GM12878 (cell line): Measurements from ENCODE around the gene NFKBIE. TPM values are rescaled to one million over a fixed set of nuclear protein-coding genes. Genes with fewer than 3 reads are reported as not detected.

Source experiments
- ATAC-seq: fragments of 200-7000 bp; cut with Tn5 transposase; 3 replicates; pipeline ENCODE4 v1.9.1; 2020; ENCODE audit warnings: mild to moderate bottlenecking, moderate library complexity
- BruUV-seq: library from RNA; stranded (reverse); fragments of 400-500 nt; replicated peaks from 2 replicates; lab custom pipeline; 2021; lab: Mats Ljungman, UMichigan
- CTCF ChIA-PET: fragments of 300-600 bp; sonication (Branson Sonifier 250); formaldehyde crosslinking; extraction: SDS; loops from one replicate; lab custom pipeline; 2021; ENCODE audit warnings: inconsistent platforms; lab: Yijun Ruan, JAX
- POLR2A ChIA-PET: fragments of 350-600 bp; formaldehyde crosslinking; extraction: SDS; loops from one replicate; lab custom pipeline; 2021; ENCODE audit warnings: inconsistent platforms; lab: Charles Lee
- RAD21 ChIA-PET: fragments of 300-600 bp; sonication (Branson Sonifier 250); formaldehyde crosslinking; loops from one replicate; lab custom pipeline; 2023; ENCODE audit warnings: antibody characterized with exemption; ENCODE audit not compliant: unreplicated experiment; lab: Charles Lee
- SMC1A ChIA-PET: fragments of 300-600 bp; sonication (Branson Sonifier 250); formaldehyde crosslinking; loops from one replicate; lab custom pipeline; 2023; ENCODE audit not compliant: unreplicated experiment, uncharacterized antibody; lab: Charles Lee
- DNase-seq: peaks from one replicate; pipeline ENCODE4 v3.0.0-alpha.2; 2011; ENCODE audit warnings: low read depth, low spot score
- FAIRE-seq: peaks from 3 replicates; lab custom pipeline; 2011; peaks lifted over from hg19 to GRCh38; lab: Jason Lieb, UNC
- H2AFZ ChIP-seq: 2 replicates; pipeline ENCODE4 v1.6.0; 2011; ENCODE audit warnings: low read depth, low read length, control low read depth; ENCODE audit not compliant: control insufficient read depth
- H3K27ac ChIP-seq: 2 replicates; pipeline ENCODE4 v1.5.1; 2011; ENCODE audit warnings: control low read depth; ENCODE audit not compliant: control insufficient read depth, insufficient read depth
- H3K27me3 ChIP-seq, 2 experiments: replicated peaks in 1 of 2; 2 replicates each; pipeline versions ENCODE4 v1.6.0 to v1.6.1; 2011; ENCODE audit warnings: low read length in 1 of 2; ENCODE audit not compliant: control insufficient read depth in 2 of 2, insufficient read depth in 2 of 2
- H3K36me3 ChIP-seq, 2 experiments: 2 replicates each; pipeline ENCODE4 v1.5.1; 2011; ENCODE audit warnings: low read length in 1 of 2; ENCODE audit not compliant: control insufficient read depth in 2 of 2, insufficient read depth in 2 of 2
- H3K4me1 ChIP-seq: 2 replicates; pipeline ENCODE4 v1.6.1; 2011; ENCODE audit warnings: mild to moderate bottlenecking, low read length, moderate library complexity, mixed read lengths; ENCODE audit not compliant: control insufficient read depth, insufficient read depth
- H3K4me2 ChIP-seq: 2 replicates; pipeline ENCODE4 v1.6.0; 2011; ENCODE audit warnings: control low read depth; ENCODE audit not compliant: control insufficient read depth, insufficient read depth
- H3K4me3 ChIP-seq: fragments of 200-600 bp; sonication (generic); 2 replicates; pipeline ENCODE4 v1.5.1; 2016
- H3K79me2 ChIP-seq: 2 replicates; pipeline ENCODE4 v1.6.0; 2011; ENCODE audit warnings: low read length; ENCODE audit not compliant: control insufficient read depth, insufficient read depth
- H3K9ac ChIP-seq: 2 replicates; pipeline ENCODE4 v1.8.0; 2011; ENCODE audit warnings: low read length, control low read depth, mixed read lengths; ENCODE audit not compliant: control insufficient read depth, insufficient read depth
- H3K9me3 ChIP-seq: replicated peaks from 3 replicates; pipeline ENCODE4 v1.5.1; 2011; ENCODE audit warnings: mild to moderate bottlenecking, low read length; ENCODE audit not compliant: control insufficient read depth, insufficient read depth
- H4K20me1 ChIP-seq: 2 replicates; pipeline ENCODE4 v1.6.0; 2011; ENCODE audit not compliant: control insufficient read depth, insufficient read depth
- EED ChIP-seq: sonication (generic); IDR thresholded peaks from 2 replicates; pipeline ENCODE4 v1.6.1; 2016; ENCODE audit warnings: antibody characterized with exemption, low read depth
- ETV6 ChIP-seq, 2 experiments: fragments of 450-650 bp in 1 of 2; IDR thresholded peaks in 1 of 2; conservative IDR thresholded peaks in 1 of 2; 2 replicates each; pipeline ENCODE4 v1.6.1; 2014; ENCODE audit warnings: antibody characterized with exemption in 1 of 2, borderline replicate concordance in 1 of 2, low read depth in 1 of 2, mild to moderate bottlenecking in 1 of 2, moderate library complexity in 1 of 2
- JUND ChIP-seq: IDR thresholded peaks from 2 replicates; pipeline ENCODE4 v1.6.1; 2012; ENCODE audit warnings: low read depth, mild to moderate bottlenecking, low read length, improper control_type of control experiment, moderate library complexity
- NFIC ChIP-seq: IDR thresholded peaks from 2 replicates; pipeline ENCODE4 v1.6.1; 2012; ENCODE audit warnings: low read depth, mild to moderate bottlenecking, inconsistent platforms, low read length, moderate library complexity
- RCOR1 ChIP-seq: conservative IDR thresholded peaks from 2 replicates; pipeline ENCODE4 v1.6.1; 2012; ENCODE audit warnings: low read depth, low read length, improper control_type of control experiment
- SMAD1 ChIP-seq: fragments of 450-650 bp; IDR thresholded peaks from 2 replicates; pipeline ENCODE4 v1.6.1; 2018; ENCODE audit warnings: mild to moderate bottlenecking, low read depth; ENCODE audit not compliant: partially characterized antibody
- WRNIP1 ChIP-seq: IDR thresholded peaks from 2 replicates; pipeline ENCODE4 v1.6.1; 2011; ENCODE audit warnings: low read depth, low read length, improper control_type of control experiment, borderline replicate concordance
- whole genome bisulfite sequencing: methylation state at CpG from one replicate; pipeline ENCODE4 v1.1.6; 2016; ENCODE audit warnings: low lambda C conversion rate; ENCODE audit not compliant: insufficient replicate concordance, insufficient coverage; ENCODE audit errors: missing lambda C conversion rate; 5-methylcytosine and 5-hydroxymethylcytosine counted together
- in situ Hi-C: fragments of 300-500 bp; cut with MboI; formaldehyde crosslinking; loops from 9 replicates; pipeline ENCODE4 v1.14.3; 2018; ENCODE audit warnings: mixed read lengths
- intact Hi-C: fragments of 100-400 bp; cut with micrococcal nuclease; formaldehyde crosslinking; loops from one replicate; pipeline ENCODE4 v1.14.2; 2022; ENCODE audit not compliant: unreplicated experiment
- polyA plus RNA-seq, 11 experiments: library from polyadenylated mRNA; depleted of rRNA in 4 of 11; unstranded in 6 of 11; stranded (reverse) in 5 of 11; fragments of >200 nt; fragmentation: Nextera tagmentation in 4 of 11; fragmentation: Illumina TruSeq in 1 of 11; extraction: Ambion mirVana in 4 of 11; extraction: Trizol in 1 of 11; gene quantifications; 1 replicate in 1 of 11; 2 replicates in 10 of 11; pipeline versions ENCODE4 v1.2.1 to v1.2.3, GENCODE V29; 2011 to 2016; ENCODE audit warnings: inconsistent platforms in 2 of 11, missing spikeins in 2 of 11, low read depth in 1 of 11
- total RNA-seq, 4 experiments: library from RNA; depleted of rRNA in 3 of 4; stranded (reverse); fragments of >200 nt in 3 of 4; fragmentation: Illumina TruSeq in 1 of 4; extraction: Trizol in 1 of 4; gene quantifications; 2 replicates each; pipeline versions ENCODE4 v1.2.1 to v1.2.3, GENCODE V29; 2013 to 2021
- TF ChIP-seq, protein P1 (sequence below): fragments of 450-650 bp; IDR thresholded peaks from 2 replicates; pipeline ENCODE4 v1.6.1; 2018; ENCODE audit warnings: borderline replicate concordance, mild to moderate bottlenecking; ENCODE audit not compliant: partially characterized antibody
- TF ChIP-seq, protein P2 (sequence below): IDR thresholded peaks from 2 replicates; pipeline ENCODE4 v1.6.1; 2011; ENCODE audit warnings: low read depth, mild to moderate bottlenecking, low read length, moderate library complexity, borderline replicate concordance; ENCODE audit errors: extremely low read depth

Gene NFKBIE
- total and polyA plus RNA-seq, 10 of the 15 experiments (the other 5 are each of a cell fraction or from before 2014, with no cell fraction given), result 10.4 to 106 (median 38.8) TPM

DNA sequence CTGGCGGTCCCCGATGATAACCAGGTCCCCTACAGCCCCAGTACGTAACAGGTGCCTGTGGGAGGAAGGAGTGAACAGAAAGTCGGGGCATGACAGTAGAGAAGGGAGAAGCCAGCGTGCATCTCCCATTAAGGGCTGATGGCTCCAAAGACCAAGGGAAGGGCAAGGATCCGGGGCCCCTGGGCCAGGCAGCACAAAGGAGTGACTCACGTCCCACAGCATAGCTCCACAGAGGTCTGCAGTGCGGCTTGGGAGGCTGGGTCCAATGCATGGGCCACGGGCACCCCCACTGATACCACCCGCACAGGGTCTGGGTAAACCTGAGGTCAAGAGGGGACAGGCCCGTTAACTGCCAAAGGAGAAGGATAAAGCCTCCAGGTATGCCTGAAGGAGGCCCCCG lies 37.5 kb upstream of the NFKBIE start:
- no peak overlapping the region for H3K9ac ChIP-seq
- no peak overlapping the region for H3K4me3 ChIP-seq
- peaks cover 0 to 2% of the 10 kb centered on the region in 2 experiments; a peak in 2 of 4 replicates for H3K27me3 ChIP-seq
- no peaks in the 10 kb centered on the region for H3K79me2 ChIP-seq
- CTCF ChIA-PET, result interaction anchor here (2.8 to 7.4 kb wide), 2 partner anchors 10 to 36 kb away, joined by 15 to 87 read pairs; partner anchors contain the start of genes AARS2, NFKBIE and TMEM151B
- TF ChIP-seq, protein P1, sequence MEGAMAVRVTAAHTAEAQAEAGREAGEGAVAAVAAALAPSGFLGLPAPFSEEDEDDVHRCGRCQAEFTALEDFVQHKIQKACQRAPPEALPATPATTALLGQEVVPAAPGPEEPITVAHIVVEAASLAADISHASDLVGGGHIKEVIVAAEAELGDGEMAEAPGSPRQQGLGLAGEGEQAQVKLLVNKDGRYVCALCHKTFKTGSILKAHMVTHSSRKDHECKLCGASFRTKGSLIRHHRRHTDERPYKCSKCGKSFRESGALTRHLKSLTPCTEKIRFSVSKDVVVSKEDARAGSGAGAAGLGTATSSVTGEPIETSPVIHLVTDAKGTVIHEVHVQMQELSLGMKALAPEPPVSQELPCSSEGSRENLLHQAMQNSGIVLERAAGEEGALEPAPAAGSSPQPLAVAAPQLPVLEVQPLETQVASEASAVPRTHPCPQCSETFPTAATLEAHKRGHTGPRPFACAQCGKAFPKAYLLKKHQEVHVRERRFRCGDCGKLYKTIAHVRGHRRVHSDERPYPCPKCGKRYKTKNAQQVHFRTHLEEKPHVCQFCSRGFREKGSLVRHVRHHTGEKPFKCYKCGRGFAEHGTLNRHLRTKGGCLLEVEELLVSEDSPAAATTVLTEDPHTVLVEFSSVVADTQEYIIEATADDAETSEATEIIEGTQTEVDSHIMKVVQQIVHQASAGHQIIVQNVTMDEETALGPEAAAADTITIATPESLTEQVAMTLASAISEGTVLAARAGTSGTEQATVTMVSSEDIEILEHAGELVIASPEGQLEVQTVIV, result no peak
- TF ChIP-seq WRNIP1 (no peak), SMAD1 (no peak), JUND (no peak), ETV6 (conservative IDR thresholded peaks at IDR 0.05 in 1 of 2, IDR thresholded peaks at IDR 0.05 in 1 of 2; ENCODE audit: borderline replicate concordance in 1 of 2, low read depth in 1 of 2) (no peak), NFIC (no peak), RCOR1 (no peak), EED (no peak)
- TF ChIP-seq, protein P2, sequence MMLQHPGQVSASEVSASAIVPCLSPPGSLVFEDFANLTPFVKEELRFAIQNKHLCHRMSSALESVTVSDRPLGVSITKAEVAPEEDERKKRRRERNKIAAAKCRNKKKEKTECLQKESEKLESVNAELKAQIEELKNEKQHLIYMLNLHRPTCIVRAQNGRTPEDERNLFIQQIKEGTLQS, result no peak
- RAD21 ChIA-PET, result interaction anchor here (1.0 kb wide), 1 partner anchor 34 kb away, joined by 3 read pairs; no protein-coding TSS in a partner anchor
- in situ Hi-C loops, result no loop called here
- SMC1A ChIA-PET, result interaction anchor here (1.0 kb wide), 1 partner anchor 35 kb away, joined by 5 read pairs; no protein-coding TSS in a partner anchor
- no peaks in the 10 kb centered on the region for H3K4me1 ChIP-seq
- FAIRE-seq (no peak), DNase-seq (no peak), ATAC-seq (no peak)
- intact Hi-C loops, result no loop called here
- no peak overlapping the region for H3K4me2 ChIP-seq
- H2AFZ ChIP-seq, result no peak overlapping the region
- no peak overlapping the region for H3K27ac ChIP-seq
- BruUV-seq, result no TSS peak
- no peaks in the 10 kb centered on the region for H4K20me1 ChIP-seq
- POLR2A ChIA-PET, result no interaction called here
- H3K36me3 ChIP-seq, result peaks cover 5 to 31% of the 10 kb centered on the region in 2 experiments; a peak in 3 of 4 replicates
- 90% methylated on average over 11 of the region's 12 CpGs for WGBS
- H3K9me3 ChIP-seq, result no peaks in the 10 kb centered on the region
